ENCODE data around the gene EGF. TPM values are rescaled to one million over a fixed set of nuclear protein-coding genes. Genes with fewer than 3 reads are reported as not detected.
"Not testable (repeated sequence)": the region's sequence is repeated elsewhere in the genome, so short reads cannot be mapped to it uniquely, and the experiment has no call there.

The EGF gene
- total and polyA plus RNA-seq, 12 donors, result 0.54 to 16.4 (median 11.7) TPM

DNA sequence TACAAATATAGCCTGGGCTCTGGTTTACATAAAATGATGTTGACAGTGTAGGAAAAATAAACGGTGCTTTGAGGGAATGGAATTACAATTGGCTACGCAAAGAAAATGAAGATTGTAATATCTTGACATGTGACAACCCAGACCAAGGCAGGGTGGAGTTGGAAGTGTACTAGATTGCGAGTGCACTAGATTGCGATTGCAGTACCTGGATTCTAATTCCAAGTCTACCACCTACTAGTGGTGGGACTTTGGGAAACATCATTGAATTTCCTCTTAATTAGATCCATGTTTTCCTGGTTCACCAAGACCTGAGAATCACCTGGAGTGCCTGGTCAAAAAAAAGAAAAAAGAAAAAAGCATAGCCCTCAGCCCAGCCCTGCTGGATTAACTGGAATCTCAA lies 18.6 kb downstream of the EGF start:
- Histone ChIP-seq H3K36me3 (no peaks in the 10 kb centered on the region), H3K4me1 (no peaks in the 10 kb centered on the region), H3K9me3 (peaks cover 0 to 6% (median 0%) of the 10 kb centered on the region in 11 donors), H3K4me3 (no peak overlapping the region), H3K27ac (no peak overlapping the region), H3K27me3 (no peaks in the 10 kb centered on the region)
- intact Hi-C loops (cut with DNase I), result no loop called here
- TF ChIP-seq, protein P1, sequence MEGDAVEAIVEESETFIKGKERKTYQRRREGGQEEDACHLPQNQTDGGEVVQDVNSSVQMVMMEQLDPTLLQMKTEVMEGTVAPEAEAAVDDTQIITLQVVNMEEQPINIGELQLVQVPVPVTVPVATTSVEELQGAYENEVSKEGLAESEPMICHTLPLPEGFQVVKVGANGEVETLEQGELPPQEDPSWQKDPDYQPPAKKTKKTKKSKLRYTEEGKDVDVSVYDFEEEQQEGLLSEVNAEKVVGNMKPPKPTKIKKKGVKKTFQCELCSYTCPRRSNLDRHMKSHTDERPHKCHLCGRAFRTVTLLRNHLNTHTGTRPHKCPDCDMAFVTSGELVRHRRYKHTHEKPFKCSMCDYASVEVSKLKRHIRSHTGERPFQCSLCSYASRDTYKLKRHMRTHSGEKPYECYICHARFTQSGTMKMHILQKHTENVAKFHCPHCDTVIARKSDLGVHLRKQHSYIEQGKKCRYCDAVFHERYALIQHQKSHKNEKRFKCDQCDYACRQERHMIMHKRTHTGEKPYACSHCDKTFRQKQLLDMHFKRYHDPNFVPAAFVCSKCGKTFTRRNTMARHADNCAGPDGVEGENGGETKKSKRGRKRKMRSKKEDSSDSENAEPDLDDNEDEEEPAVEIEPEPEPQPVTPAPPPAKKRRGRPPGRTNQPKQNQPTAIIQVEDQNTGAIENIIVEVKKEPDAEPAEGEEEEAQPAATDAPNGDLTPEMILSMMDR (IDR thresholded peaks at IDR 0.05), result no peak
- DNase-seq (no peak), ATAC-seq (no peak)
- WGBS, 2 donors, result 78 to 80% methylated on average over 4 of the region's 4 CpGs

DNA sequence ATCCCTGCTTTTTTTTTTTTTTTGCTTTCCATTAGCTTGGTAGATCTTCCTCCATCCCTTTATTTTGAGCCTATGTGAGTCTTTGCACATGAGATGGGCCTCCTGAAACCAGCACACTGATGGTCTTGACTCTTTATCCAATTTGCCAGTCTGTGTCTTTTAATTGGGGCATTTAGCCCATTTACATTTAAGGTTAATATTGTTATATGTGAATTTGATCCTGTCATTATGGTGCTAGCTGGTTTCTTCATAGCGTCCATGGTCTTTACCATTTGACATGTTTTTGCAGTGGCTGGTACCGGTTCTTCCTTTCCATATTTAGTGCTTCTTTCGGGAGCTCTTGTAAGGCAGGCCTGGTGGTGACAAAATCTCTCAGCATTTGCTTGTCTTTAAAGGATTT lies 24.7 kb downstream of the EGF start:
- H3K36me3 ChIP-seq; H3K9me3 ChIP-seq; H3K27ac ChIP-seq; DNase-seq; intact Hi-C loops (cut with DNase I); H3K4me1 ChIP-seq; H3K27me3 ChIP-seq; H3K4me3 ChIP-seq; ATAC-seq: not testable (repeated sequence)
- 93 to 98% methylated on average over 3 of the region's 3 CpGs for WGBS, 2 donors

DNA sequence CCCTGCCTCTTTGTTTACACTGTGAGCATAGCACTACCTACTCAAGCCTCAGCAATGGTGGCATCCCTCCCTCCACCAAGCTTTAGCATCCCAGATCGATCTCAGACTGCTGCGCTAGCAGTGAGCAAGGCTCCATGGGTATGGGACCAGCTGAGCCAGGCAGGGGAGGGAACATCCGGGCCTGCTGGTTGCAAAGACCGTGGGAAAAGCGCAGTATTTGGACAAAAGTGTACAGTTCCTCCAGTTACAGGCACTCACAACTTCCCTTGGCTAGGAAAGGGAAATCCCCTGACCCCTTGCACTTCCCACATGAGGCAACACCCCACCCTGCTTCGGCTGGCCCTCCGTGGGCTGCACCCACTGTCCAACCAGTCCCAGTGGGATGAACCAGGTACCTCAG lies 26.5 kb downstream of the EGF start:
- peaks cover 0 to 6% (median 0%) of the 10 kb centered on the region in 11 donors for H3K9me3 ChIP-seq
- ATAC-seq, result no peak
- no peaks in the 10 kb centered on the region for H3K4me1 ChIP-seq
- H3K27ac ChIP-seq, result no peak overlapping the region
- DNase-seq, result no peak
- peaks cover 0 to 6% (median 0%) of the 10 kb centered on the region in 7 donors for H3K27me3 ChIP-seq
- 73 to 81% methylated on average over 7 of the region's 7 CpGs for WGBS, 2 donors
- intact Hi-C loops (cut with DNase I), result no loop called here
- no peaks in the 10 kb centered on the region for H3K36me3 ChIP-seq
- TF ChIP-seq, protein P1 (IDR thresholded peaks at IDR 0.05), result no peak
- no peak overlapping the region for H3K4me3 ChIP-seq

DNA sequence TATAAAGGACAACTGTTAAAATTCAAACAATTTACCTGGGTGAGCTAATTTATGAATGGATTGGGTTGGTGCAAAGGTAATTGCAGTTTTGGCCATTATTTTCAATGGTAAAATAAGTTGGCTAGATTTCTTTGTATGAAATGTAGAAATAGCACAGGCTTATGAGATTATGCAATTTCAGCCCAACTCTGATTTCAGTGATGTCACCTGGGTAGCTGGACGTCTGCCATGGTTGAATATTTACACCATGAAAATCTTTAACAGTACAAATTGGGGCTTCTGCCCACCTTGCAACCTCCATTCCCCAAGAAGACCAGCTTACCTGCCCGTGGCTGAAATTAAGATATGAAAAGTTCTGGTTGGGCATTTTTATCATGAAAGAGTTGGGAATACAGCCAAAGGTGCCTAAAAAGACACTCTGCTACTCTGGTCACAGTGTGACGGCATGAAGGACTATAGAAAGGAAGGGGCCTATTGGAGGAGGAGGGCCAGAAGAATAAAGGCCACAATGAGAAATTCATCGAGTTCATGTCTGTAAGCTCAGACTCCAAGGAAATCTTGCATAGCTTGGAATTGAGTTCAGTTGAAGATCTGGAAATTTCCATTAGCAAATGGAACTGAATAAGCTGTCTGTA lies 29.7 kb downstream of the EGF start:
- H3K4me1 ChIP-seq, result no peaks in the 10 kb centered on the region
- 66 to 73% methylated on average over 4 of the region's 4 CpGs for WGBS, 2 donors
- intact Hi-C loops (cut with DNase I), result no loop called here
- no peak overlapping the region for H3K4me3 ChIP-seq
- no peaks in the 10 kb centered on the region for H3K9me3 ChIP-seq
- no peak for DNase-seq
- H3K36me3 ChIP-seq, result no peaks in the 10 kb centered on the region
- H3K27ac ChIP-seq, result no peak overlapping the region
- TF ChIP-seq, protein P1 (IDR thresholded peaks at IDR 0.05), result no peak
- H3K27me3 ChIP-seq, result peaks cover 0 to 6% (median 0%) of the 10 kb centered on the region in 7 donors
- no peak for ATAC-seq

DNA sequence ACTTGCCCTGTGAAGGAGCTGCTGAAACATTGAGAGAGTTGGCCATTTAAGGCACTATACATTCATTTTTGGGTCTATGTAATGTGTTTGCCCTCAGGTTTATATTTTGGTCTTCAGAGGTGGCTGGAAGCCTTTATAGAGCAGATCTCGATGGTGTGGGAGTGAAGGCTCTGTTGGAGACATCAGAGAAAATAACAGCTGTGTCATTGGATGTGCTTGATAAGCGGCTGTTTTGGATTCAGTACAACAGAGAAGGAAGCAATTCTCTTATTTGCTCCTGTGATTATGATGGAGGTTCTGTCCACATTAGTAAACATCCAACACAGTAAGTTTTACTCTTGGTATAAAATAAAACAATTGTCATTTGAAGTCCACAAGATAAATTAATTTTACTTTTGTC lies 31.1 kb downstream of the EGF start:
- peaks cover 0 to 5% (median 0%) of the 10 kb centered on the region in 7 donors for H3K27me3 ChIP-seq
- no peak for DNase-seq
- no peaks in the 10 kb centered on the region for H3K36me3 ChIP-seq
- no peak overlapping the region for H3K4me3 ChIP-seq
- H3K4me1 ChIP-seq, result no peaks in the 10 kb centered on the region
- TF ChIP-seq, protein P1 (IDR thresholded peaks at IDR 0.05), result no peak
- intact Hi-C loops (cut with DNase I), result no loop called here
- H3K9me3 ChIP-seq, result no peaks in the 10 kb centered on the region
- H3K27ac ChIP-seq, result no peak overlapping the region
- no peak for ATAC-seq
- WGBS, 2 donors, result 70% methylated on average over 2 of the region's 2 CpGs
